Measurements from ENCODE around the gene SNF8. TPM values are rescaled to one million over a fixed set of nuclear protein-coding genes. Genes with fewer than 3 reads are reported as not detected.

Gene SNF8
- total RNA-seq, 4 donors from 2014 or later, result 66.0 to 105 (median 79.8) TPM

- no peak for TF ChIP-seq CTCF (IDR thresholded peaks at IDR 0.05; ENCODE audit: low read depth)
These were observed 15.5 kb downstream of the SNF8 start for GRCh38 chr17:48928876-48929811.

- TF ChIP-seq CTCF (IDR thresholded peaks at IDR 0.05; ENCODE audit: low read depth), result no peak
These were observed 16.5 kb downstream of the SNF8 start for GRCh38 chr17:48927978-48928745.

- no peak for TF ChIP-seq CTCF (IDR thresholded peaks at IDR 0.05; ENCODE audit: low read depth)
These were observed 18.7 kb downstream of the SNF8 start for GRCh38 chr17:48925991-48926342.

GRCh38 chr17:48925251-48925990 lies 19.2 kb downstream of the SNF8 start:
- no peak for TF ChIP-seq CTCF (IDR thresholded peaks at IDR 0.05; ENCODE audit: low read depth)

GRCh38 chr17:48915459-48916282 lies 29.0 kb downstream of the SNF8 start:
- no peak for TF ChIP-seq CTCF (IDR thresholded peaks at IDR 0.05; ENCODE audit: low read depth)

- no peak for TF ChIP-seq CTCF (IDR thresholded peaks at IDR 0.05; ENCODE audit: low read depth)
These were observed 32.2 kb downstream of the SNF8 start for GRCh38 chr17:48912476-48912875.

Measured in subcutaneous adipose tissue (tissue), 4 donors.